HG02798 (cell line): ENCODE measurements around the gene PABPN1L.
"Not testable (repeated sequence)": the region's sequence is repeated elsewhere in the genome, so short reads cannot be mapped to it uniquely, and the experiment has no call there.

Source experiments
- ATAC-seq: cut with Tn5 transposase; IDR thresholded peaks from one replicate; pipeline ENCODE4 v1.9.1; 2021; ENCODE audit warnings: mild to moderate bottlenecking; ENCODE audit not compliant: unreplicated experiment, poor library complexity

Gene PABPN1L

DNA sequence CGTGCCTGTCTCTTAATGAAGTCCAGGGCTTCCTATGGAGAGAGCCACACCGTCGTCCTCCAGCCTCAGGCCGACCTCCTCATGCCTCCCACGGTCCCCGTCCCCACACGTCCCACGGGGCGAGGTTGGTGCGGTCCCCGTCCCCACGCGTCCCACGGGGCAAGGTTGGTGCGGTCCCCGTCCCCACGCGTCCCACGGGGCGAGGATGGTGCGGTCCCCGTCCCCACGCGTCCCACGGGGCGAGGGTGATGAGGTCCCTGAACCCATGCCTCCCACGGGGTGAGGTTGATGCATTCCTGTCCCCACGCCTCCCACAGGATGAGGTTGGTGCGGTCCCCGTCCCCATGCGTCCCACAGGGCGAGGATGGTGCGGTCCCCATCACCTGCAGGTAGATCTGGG is 30.6 kb downstream of the PABPN1L start:
- ATAC-seq: no peak

DNA sequence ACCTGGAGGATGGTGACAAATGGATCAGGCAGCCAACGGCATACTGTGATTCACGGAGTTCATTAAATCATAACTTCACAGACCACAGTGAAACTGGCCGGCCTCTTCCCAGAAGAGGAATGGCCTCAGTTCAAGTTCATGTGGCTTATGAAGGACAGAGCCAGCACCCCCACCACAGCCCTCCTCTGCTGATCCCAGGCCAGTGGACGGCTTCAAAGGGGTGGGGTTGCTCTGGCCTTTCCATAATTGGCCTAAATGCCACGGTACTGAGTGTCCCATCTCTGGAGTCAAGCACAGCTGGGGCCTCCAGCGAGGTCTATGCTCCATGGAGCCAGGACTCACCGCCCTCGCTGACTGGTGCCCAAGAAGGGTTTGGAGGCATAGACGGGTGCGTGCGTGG is 31.1 kb downstream of the PABPN1L start:
- no peak for ATAC-seq

DNA sequence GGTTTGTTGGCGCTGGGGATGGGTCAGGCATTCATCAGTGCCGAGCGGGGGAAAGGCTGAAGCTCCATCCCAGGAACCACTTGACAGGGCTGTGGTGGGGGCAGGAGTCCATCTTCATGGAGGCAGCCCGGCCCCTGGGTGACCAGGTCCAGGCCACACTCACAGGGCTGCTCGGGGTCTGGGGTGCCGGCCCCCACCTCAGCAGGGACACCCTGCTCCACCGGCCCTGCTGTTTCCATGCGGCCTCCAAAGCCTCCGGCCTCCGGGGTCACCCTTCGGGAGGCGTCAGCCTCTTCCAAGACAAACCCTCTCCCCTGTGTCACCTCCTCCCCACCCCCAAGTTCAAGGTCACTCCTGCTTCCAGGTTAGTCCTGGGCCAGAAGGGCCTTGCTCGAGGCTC is 31.8 kb downstream of the PABPN1L start:
- no peak for ATAC-seq

DNA sequence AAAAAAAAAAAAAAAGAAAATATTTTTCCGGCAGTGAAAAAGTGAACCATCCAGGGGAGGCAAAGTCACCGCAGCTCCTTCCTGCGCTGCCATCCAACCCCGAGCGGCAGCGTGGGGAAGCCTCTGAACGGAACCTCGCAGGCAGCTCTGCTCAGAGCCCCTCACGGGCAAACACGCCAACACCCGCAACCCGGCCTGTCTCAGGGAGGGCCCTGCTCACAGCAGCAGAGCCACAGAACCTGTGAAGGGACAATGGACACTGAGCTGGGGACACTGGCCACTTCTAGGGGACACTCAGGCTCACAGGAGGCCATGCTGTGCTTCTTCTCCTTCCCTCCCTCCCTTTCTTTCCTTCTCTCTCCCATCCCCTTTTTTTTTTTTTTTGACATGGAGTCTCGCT is 33.4 kb downstream of the PABPN1L start:
- ATAC-seq: no peak

DNA sequence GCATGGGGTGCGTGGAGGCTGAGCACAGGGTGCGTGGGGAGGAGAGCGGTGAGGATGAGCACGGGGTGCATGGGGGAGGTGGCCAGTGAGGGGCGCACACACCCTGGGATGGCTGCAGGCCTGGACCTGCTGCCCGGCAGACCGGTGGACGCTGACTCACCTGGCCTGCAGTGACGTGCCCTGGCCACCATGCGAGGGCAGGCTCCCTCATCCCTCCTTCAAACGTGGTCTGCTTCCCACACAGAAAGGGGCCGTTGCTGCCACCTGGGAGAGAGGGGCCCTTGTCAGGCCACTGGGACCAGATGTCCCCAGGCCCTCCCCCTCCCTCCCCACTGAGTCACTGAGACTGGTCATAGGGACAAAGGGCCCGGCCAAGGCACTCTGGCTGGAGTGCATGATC is 34.6 kb downstream of the PABPN1L start:
- ATAC-seq: no peak

DNA sequence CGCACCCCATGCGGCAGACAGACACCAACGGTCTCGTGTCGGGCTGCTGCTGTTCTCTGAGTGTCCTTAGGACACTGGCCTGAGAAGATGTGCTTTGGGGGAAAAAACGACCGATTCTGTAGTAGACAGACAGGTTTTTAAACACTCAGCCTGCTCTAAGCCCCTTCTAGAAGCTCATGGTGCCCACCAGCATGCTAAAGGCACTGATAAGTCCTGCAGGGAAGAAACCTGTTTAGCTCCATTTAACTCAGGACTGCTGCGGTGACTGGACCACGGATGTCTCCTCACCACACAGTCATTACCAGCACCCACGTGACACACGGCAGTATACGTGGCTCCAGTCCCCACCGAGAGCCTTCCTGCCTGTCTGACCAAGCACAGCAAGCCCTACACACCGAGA is 35.7 kb downstream of the PABPN1L start:
- ATAC-seq: no peak

DNA sequence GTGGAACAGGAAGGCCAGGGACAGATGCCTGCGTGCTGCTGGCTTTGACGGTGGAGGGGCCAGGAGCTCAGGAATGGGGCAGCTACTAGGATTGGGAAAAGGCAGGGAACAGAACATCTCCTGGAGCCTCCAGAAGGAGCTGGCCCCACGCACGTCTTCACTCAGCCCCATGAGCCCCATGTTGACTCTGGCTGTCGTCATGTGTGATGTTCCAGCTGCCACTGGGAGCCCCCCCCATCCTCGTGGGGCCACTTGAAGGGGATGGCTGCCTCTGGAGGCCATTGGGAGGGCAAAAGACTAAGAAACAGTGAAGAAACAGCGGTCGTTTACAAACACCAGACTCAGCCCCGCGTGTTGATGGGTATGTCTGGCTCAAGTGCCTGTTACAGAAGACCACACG is 36.2 kb downstream of the PABPN1L start:
- ATAC-seq: no peak

DNA sequence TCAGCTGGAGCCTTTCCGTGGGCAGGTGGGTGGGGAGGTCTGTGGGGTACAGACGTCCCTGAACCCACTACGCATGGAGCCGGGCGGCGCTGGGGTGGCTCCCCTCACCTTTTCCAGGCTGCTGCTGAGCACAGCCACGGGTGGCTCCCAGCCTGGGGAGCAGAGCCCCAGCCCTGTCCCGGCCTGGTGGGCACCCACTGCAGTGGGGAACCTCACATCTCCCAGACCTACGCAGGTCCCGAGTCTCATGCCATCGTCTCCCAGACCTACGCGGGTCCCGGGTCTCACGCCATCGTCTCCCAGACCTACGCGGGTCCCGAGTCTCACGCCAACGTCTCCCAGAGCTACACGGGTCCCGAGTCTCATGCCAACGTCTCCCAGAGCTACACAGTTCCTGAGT is 37.7 kb downstream of the PABPN1L start:
- no peak for ATAC-seq

DNA sequence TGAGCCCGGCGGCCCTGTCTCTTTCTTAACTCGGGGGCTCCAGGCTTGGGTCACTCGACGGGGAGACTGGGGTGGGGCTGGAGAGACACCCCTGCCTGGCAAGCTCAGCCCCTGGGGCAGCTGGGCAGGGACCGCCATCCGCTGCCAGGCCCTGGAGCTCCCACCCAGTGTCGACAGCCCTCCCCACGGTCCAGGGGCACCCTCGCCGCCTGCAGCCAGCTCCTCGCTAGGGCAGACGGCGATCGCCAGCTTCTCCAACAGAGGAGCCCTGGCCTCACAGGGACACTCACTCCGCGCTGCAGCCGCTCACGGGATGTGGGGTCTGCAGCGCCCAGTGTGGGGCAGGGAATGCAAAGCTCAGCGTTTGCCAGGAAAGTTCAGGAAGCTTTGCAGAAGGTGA is 38.7 kb downstream of the PABPN1L start:
- ATAC-seq: no peak

DNA sequence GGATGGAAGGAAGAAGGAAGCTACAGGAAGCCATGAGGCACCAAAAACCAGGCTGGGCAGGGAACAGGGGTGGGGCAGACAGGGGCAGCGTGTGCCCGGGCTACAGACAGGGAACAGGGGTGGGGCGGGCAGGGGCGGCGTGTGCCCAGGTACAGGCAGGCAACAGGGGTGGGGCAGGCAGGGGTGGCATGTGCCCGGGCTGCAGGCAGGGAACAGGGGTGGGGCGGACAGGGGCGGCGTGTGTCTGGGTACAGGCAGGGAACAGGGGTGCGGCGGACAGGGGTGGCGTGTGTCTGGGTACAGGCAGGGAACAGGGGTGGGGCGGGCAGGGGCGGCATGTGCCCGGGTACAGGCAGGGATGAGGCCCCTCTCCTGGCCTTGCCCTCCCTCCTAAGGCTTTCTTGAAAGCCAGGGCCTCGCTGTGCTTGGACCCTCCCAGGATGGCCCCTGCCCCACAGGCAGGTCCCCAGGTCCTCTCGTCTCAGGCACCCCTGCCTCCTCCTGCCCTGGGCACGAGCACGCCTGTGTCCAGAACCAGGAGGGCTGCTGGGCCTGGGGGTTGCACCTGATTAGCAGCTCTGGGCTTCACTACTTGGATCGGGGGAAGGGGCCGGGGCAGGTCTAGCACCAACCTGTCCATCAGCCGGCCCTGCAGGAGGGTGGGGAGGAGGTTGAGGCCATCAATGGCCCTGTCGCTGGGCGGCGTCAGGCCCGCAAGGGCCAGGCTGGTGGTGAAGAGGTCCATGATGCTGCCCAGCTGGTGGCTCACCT is 40.2 kb downstream of the PABPN1L start:
- no peak for ATAC-seq

DNA sequence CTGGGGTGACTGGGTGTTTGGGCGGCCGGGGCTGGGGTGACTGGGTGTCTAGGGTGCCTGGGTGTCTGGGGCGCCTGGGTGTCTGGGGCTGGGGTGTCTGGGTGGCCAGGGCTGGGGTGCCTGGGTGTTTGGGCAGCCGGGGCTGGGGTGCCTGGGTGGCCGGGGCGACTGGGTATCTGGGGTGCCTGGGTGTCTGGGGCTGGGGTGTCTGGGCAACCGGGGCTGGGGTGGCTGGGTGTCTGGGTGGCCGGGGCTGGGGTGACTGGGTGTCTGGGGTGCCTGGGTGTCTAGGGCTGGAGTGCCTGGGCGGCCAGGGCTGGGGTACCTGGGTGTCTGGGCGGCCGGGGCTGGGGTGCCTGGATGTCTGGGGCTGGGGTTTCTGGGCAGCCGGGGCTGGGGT is 41.3 kb downstream of the PABPN1L start:
- ATAC-seq: no peak

DNA sequence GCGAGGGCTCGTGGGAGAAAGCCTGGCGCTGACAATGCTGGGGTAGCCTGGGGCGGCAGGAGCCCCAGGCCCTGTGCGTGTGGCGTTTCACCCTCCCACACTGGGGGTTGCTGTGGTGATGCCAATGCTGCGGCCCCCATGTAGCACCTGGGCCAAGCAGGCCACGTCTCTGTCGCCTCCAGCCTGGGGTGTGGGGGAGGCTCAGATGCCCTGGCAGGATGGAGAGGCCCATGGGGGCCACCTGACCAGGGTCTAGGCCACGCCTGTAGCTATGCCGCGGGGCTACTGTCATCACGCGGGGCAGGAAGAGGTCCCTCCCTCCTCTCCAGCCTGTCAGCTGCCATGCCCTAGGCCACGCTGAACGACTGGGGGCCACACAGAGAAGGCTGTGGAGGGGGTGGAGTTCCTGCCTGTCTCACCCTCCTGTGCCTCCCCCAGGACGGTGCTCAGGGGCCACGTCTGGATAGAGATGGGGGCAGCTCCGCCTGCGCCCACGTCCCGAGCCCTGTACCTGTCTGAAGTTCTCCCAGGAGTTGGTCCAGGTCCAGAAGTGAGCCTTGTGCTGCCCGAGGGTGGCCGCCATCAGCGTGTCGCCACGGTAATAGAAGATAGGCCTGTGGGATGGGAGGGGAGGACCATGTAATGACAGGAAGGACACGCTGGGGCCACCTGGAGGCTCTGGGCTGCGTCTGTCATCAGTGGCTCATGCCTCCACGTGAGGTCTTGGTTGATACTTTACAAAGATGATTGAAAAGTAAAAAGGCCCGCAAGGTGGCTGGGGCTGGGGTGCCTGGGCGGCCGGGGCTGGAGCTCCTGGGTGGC is 42.0 kb downstream of the PABPN1L start:
- no peak for ATAC-seq

DNA sequence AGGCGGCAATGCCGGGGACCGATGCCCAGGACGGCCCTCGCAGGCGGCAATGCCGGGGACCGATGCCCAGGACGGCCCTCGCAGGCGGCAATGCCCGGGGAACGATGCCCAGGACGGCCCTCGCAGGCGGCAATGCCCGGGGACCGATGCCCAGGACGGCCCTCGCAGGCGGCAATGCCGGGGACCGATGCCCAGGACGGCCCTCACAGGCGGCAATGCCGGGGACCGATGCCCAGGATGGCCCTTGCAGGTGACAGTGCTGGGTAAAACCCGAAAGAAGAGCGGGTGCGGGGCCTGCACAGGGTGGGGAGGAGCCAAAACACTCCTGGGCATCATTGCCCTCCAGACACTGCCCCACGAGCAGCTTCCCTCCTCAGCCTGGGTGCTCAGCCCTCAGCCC is 42.8 kb downstream of the PABPN1L start:
- not testable (repeated sequence) for ATAC-seq

DNA sequence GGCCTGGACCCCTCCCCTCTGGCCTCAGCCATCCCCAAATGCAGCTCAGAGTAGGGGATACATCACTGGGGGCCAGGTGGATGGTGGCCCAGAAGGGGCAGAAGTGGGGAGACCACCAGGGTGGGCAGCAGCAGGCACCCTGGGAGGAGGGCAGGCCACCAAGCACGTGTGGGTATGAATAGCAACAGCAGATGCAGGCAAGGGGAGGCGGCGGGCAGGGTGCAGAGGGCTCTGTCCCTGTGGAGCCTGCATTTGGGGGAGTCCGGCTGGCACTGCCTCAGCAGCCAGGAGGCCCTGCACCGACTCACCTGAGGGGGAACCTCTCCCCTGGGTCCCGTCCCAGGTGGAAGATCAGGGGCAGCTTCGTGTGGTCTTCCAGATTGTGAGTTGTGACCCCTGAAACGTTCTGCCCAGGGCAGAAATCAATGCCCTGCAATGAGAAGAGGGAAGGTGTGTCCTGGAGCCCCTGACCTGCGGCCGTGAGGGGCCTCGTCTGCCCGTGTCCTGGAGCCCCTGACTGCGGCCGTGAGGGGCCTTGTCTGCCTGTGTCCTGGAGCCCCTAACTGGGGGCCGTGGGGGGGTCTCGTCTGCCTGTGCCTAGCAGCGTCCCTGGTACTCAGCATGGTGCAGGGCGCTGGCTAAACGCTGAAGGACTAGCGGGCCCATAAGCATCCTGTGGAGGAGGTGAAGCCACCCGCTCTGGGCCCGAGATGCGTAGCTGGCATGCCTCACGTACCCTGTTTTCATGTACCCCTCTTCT is 44.0 kb downstream of the PABPN1L start:
- ATAC-seq: no peak

DNA sequence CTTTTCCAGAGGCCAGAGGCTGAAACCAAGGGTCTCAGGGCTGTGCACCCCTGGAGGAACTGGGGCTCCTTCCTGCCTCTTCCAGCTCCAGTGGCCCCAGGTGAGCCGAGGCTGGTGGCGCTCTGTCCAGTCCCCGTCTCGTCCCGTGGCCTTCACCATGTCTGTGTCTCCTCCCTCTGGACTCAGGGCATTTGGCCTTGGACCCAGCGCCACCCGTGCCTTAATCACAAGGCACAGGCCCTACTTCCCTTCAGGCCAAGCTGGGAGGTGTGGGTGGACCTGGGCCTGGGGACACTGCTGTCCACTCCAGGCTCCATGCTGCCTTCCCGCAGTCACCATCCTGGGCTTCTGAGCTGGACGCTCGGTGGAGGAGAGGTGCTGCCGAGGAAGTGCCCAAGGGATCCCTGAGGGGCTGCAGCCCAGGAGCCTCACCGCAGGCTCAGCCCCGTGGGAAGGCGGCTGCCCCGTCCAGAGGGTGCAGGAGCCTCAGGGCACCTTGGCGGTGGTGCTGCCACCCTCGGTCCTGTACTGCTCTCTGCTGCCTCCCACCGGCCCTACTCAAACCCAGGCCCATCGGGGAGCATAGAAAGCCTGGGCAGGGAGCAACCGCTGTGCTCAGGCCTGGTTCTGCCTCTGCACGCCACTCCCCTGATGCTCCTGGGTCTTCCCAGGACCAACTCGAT is 45.2 kb downstream of the PABPN1L start:
- no peak for ATAC-seq

DNA sequence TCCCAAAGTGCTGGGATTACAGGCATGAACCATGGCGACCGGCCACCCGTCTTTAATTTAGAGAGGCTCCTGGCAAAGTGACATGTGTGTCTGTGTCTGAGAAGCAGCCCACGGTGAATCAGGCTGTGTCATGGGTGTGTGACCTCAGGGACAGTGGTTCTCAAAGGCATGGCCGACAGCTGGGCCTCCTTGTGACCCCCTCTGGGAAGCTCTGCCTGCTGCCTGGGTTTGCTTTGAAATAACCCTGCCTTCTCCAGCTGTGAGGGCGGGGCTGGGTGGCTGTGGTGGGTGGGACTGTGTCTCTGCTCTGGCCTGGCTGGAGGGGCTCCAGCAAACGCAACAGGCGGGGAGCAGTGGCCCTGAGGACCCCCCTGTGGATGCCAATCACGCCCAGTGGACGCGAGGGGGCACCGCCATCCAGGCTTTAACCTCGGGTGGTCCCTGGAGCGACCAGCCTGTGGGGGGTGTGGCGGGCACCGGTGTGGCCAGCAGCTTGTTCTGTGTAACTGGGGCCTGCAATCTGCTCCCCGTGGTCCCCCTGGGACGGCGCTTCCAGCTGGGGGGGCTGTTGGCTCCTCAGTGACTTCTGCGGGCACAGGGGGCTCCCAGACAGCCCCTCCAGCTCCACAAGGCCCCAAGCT is 46.0 kb downstream of the PABPN1L start:
- no peak for ATAC-seq

DNA sequence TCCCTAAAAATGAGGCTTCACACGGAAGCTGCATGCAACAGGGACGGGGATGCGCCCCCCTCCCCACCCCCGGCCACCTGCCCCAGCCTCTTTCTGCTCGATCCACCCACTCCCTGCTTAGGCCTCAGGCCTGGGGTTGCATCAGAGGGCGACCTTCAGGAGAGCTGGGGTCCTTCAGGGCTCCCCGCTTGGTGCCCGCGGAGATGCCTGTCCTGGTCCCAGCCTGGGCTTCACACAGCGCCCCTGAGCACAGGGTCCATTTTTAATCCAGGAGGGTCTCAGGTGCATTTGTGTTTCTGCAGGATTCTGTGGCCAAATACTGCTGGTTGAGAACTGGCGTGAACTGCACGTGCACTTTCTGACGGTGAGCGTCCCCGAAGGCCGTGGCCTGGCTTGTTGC is 47.3 kb downstream of the PABPN1L start:
- ATAC-seq: no peak

DNA sequence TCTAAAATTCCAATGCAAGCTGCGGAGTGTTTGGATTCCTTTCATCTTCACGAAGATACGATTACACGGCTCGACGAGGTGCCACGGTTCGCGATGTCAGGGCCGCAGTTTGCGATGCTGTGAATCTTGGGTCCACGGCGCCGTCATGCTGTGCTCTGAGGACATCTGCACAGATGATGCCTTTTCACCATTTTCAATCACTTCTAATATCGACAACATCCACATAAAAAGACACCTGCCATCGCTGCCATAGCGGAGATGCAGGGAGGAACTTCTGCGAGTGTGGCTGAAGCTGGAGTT is 47.9 kb downstream of the PABPN1L start:
- no peak for ATAC-seq

DNA sequence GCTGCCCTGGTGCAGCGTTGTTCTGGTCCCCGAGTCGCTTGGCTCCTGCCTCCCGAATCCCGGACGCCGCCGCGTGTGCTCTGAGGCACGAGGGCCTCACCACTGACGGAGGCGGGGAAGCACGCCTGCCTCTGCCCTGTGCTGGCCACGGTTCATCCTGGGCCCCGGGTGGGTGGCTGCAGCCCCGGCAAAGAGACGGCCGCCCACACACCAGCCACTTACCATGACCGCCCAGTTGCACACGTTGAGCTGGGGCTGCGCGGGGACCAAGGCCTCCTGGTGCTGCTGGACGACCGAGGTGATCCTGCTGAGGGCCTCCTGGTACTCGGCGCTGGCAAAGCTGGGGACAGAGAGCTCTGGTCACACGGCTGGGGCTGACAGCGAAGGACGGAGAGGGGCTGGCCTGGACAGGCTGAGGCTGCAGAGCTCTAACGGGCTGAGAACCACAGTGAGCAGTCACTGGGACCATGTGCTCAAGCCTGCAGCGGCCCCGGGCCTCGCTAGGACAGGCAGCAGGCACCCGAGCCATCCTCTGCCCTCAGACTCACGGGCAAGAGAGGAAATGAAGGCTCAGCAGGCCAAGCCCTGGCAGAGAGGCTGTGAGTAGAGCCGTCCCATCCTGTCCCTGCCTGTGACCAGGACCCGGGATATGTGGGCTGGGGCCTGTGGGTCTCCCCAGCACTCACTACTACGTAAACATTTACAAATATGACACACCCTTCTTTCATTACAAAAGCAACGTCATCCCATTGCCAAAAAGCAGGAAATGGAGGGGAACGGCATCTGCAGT is 48.5 kb downstream of the PABPN1L start:
- ATAC-seq: no peak
